Smooth muscle cell (in vitro differentiated cells): ENCODE measurements around the gene TNIK. TPM values are rescaled to one million over a fixed set of nuclear protein-coding genes. Genes with fewer than 3 reads are reported as not detected.

ENCODE experiments used
- DNase-seq: peaks from one replicate; lab custom pipeline; 2025; ENCODE audit not compliant: unreplicated experiment; lab: John Stamatoyannopoulos, UW
- H2AFZ ChIP-seq: fragments of 200-600 bp; sonication (generic); 2 replicates; pipeline ENCODE4 v1.6.0; 2016; ENCODE audit warnings: antibody characterized with exemption, low read depth, mild to moderate bottlenecking
- H3F3A ChIP-seq: fragments of 200-600 bp; sonication (generic); 2 replicates; pipeline ENCODE4 v1.6.0; 2017; ENCODE audit warnings: antibody characterized with exemption, low read depth
- H3K27ac ChIP-seq: fragments of 200-600 bp; sonication (generic); 2 replicates; pipeline ENCODE4 v1.5.1; 2016; ENCODE audit warnings: low read depth, mild to moderate bottlenecking
- H3K27me3 ChIP-seq: fragments of 200-600 bp; sonication (generic); 2 replicates; pipeline ENCODE4 v1.6.1; 2016; ENCODE audit warnings: low read depth, mild to moderate bottlenecking
- H3K36me3 ChIP-seq: fragments of 200-600 bp; sonication (generic); 2 replicates; pipeline ENCODE4 v1.5.1; 2016; ENCODE audit warnings: low read depth
- H3K4me1 ChIP-seq: fragments of 200-600 bp; sonication (generic); 2 replicates; pipeline ENCODE4 v1.5.1; 2016; ENCODE audit warnings: low read depth
- H3K4me2 ChIP-seq: fragments of 200-600 bp; sonication (generic); 2 replicates; pipeline ENCODE4 v1.6.0; 2016; ENCODE audit warnings: mild to moderate bottlenecking
- H3K4me3 ChIP-seq: fragments of 200-600 bp; sonication (generic); 2 replicates; pipeline ENCODE4 v1.5.1; 2016; ENCODE audit warnings: mild to moderate bottlenecking
- H3K79me2 ChIP-seq: fragments of 200-600 bp; sonication (generic); 2 replicates; pipeline ENCODE4 v1.6.0; 2016; ENCODE audit warnings: low read depth, mild to moderate bottlenecking
- H3K9ac ChIP-seq: fragments of 200-600 bp; sonication (generic); 2 replicates; pipeline ENCODE4 v1.6.0; 2016; ENCODE audit warnings: low read depth
- H3K9me3 ChIP-seq: fragments of 200-600 bp; sonication (generic); replicated peaks from 2 replicates; pipeline ENCODE4 v1.5.1; 2016; ENCODE audit warnings: low read depth
- H4K20me1 ChIP-seq: fragments of 200-600 bp; sonication (generic); 2 replicates; pipeline ENCODE4 v1.6.0; 2016; ENCODE audit warnings: low read depth
- WGBS: methylation state at CpG from one replicate; pipeline ENCODE4 v1.1.7; 2016; ENCODE audit warnings: low lambda C conversion rate; 5-methylcytosine and 5-hydroxymethylcytosine counted together
- polyA plus RNA-seq: library from polyadenylated mRNA; unstranded; fragments of >200 nt; fragmentation: Nextera tagmentation; extraction: Ambion mirVana; gene quantifications from 2 replicates; pipeline ENCODE4 v1.2.1, GENCODE V29; 2016
- total RNA-seq: library from RNA; depleted of rRNA; stranded (reverse); fragments of >200 nt; gene quantifications from 2 replicates; pipeline ENCODE4 v1.2.3, GENCODE V29; 2014
- TF ChIP-seq, protein P1 (sequence below): fragments of 200-600 bp; sonication (generic); IDR thresholded peaks from 2 replicates; pipeline ENCODE4 v1.5.1; 2017; ENCODE audit warnings: borderline replicate concordance, mild to moderate bottlenecking, antibody characterized with exemption; ENCODE audit not compliant: insufficient read depth, poor library complexity, severe bottlenecking

Gene TNIK
- total and polyA plus RNA-seq, 2 experiments from 2014 or later, result 10.4 to 12.5 TPM

DNA sequence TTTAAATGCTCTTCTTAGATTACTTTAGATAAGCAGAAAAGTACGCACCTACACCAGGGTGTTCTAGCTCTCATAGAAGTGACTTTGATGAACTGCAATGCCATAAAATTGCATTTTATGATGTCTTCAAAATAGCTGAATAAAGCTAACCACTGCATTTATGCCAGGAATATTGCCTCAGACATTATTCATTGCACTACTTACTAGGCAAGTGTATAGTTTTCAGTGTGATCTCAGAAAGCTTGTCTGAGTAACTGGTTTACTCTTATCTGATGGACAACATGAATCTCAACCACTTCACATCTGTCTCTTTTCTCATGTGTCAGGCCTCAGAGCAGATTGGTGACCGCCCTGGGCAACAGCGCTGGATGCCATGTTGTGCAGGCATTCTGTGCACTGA lies 314.4 kb downstream of the TNIK start:
- Histone ChIP-seq H3K4me2 (no peak overlapping the region), H2AFZ (no peak overlapping the region), H3K27ac (no peak overlapping the region), H3K9me3 (no peaks in the 10 kb centered on the region), H3K79me2 (no peaks in the 10 kb centered on the region), H3K4me1 (no peaks in the 10 kb centered on the region), H3K9ac (no peak overlapping the region), H3K4me3 (no peak overlapping the region), H3K27me3 (no peaks in the 10 kb centered on the region), H4K20me1 (no peaks in the 10 kb centered on the region), H3F3A (no peaks in the 10 kb centered on the region), H3K36me3 (no peaks in the 10 kb centered on the region)
- TF ChIP-seq, protein P1, sequence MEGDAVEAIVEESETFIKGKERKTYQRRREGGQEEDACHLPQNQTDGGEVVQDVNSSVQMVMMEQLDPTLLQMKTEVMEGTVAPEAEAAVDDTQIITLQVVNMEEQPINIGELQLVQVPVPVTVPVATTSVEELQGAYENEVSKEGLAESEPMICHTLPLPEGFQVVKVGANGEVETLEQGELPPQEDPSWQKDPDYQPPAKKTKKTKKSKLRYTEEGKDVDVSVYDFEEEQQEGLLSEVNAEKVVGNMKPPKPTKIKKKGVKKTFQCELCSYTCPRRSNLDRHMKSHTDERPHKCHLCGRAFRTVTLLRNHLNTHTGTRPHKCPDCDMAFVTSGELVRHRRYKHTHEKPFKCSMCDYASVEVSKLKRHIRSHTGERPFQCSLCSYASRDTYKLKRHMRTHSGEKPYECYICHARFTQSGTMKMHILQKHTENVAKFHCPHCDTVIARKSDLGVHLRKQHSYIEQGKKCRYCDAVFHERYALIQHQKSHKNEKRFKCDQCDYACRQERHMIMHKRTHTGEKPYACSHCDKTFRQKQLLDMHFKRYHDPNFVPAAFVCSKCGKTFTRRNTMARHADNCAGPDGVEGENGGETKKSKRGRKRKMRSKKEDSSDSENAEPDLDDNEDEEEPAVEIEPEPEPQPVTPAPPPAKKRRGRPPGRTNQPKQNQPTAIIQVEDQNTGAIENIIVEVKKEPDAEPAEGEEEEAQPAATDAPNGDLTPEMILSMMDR, result no peak
- no peak for DNase-seq
- 88% methylated on average over 3 of the region's 3 CpGs for WGBS

DNA sequence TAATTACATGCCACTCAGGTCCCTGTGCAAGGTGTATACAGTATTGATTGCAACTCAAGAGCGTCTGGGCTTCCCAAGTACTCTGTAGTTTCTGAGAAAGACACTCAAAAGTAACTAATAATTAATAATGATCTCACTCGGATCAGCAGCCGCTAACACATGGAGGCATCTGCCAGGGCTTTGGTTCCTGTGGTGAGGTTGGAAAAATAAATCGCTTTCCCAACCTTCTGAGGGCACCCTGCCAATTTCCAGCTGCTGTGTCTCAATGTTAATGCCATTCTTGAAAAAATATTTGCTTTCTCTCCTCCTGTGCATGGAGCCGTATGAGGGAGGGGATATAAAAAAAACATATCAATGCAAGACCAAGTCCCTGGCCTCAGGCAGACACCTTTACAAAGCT lies 317.2 kb downstream of the TNIK start:
- WGBS, result 94% methylated on average over 5 of the region's 5 CpGs
- no peaks in the 10 kb centered on the region for H3F3A ChIP-seq
- no peak for DNase-seq

DNA sequence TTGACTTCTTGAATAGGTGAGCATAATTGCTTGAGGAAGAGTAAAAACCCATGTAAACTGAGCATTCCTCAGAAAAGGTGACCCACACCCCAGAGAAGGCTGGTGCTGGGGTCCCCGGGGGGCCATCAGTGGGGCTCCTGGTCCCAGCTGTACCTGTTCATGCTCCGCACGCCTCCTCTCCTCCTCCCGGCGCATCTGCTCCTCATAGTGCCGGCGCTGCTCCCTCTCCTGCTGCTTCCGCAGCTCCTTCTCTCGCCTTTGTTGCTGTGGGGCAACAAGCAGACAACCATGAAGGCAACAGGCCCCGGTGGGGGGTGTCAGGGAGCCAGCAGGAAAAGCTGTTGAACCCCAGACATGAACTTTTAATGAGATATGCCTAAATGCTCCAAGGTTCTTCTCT lies 320.0 kb downstream of the TNIK start:
- Histone ChIP-seq H4K20me1 (no peaks in the 10 kb centered on the region), H3K4me2 (no peak overlapping the region), H3K9me3 (no peaks in the 10 kb centered on the region), H3K9ac (no peak overlapping the region), H3K4me1 (no peaks in the 10 kb centered on the region), H3F3A (no peaks in the 10 kb centered on the region), H3K27ac (no peak overlapping the region), H2AFZ (no peak overlapping the region), H3K4me3 (no peak overlapping the region), H3K36me3 (no peaks in the 10 kb centered on the region), H3K79me2 (no peaks in the 10 kb centered on the region), H3K27me3 (no peaks in the 10 kb centered on the region)
- no peak for DNase-seq
- TF ChIP-seq, protein P1, result no peak
- 95% methylated on average over 10 of the region's 10 CpGs for WGBS

More for the DNA sequence above, 317.2 kb downstream of the TNIK start:
- H3K4me3 ChIP-seq, result no peak overlapping the region
- H3K4me2 ChIP-seq, result no peak overlapping the region
- no peaks in the 10 kb centered on the region for H3K36me3 ChIP-seq
- H3K79me2 ChIP-seq, result no peaks in the 10 kb centered on the region
- H3K9ac ChIP-seq, result no peak overlapping the region
- no peaks in the 10 kb centered on the region for H3K27me3 ChIP-seq
- TF ChIP-seq, protein P1, result no peak
- H3K4me1 ChIP-seq, result no peaks in the 10 kb centered on the region
- no peak overlapping the region for H3K27ac ChIP-seq
- no peaks in the 10 kb centered on the region for H3K9me3 ChIP-seq
- H4K20me1 ChIP-seq, result no peaks in the 10 kb centered on the region
- H2AFZ ChIP-seq, result no peak overlapping the region

DNA sequence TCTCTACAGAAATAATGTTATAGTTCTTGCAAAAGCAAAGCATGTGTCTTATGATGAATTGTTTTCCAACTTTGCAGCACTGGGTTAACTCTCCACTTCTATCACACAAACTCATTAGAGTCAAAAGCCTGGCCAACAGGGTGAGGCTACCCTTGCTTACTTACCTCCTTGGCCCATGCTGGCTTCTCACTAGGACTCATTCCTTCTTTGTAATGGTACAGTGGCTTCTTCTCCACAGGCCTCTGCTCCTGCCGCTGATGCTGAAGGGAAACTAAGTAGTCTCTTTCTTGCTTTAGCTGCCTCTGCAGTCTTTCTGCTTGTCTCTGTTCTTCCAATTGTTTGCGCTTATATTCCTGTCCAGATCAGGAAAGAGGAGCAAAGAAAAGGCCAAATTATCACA lies 322.2 kb downstream of the TNIK start:
- H3K4me1 ChIP-seq, result peaks cover 7% of the 10 kb centered on the region
- H3K9me3 ChIP-seq, result no peaks in the 10 kb centered on the region
- no peaks in the 10 kb centered on the region for H3K36me3 ChIP-seq
- no peak overlapping the region for H3K4me3 ChIP-seq
- H3K79me2 ChIP-seq, result no peaks in the 10 kb centered on the region
- H3F3A ChIP-seq, result peaks cover 5% of the 10 kb centered on the region
- H4K20me1 ChIP-seq, result no peaks in the 10 kb centered on the region
- H2AFZ ChIP-seq, result no peak overlapping the region
- WGBS, result 99% methylated on average over 2 of the region's 2 CpGs
- TF ChIP-seq, protein P1, result no peak
- H3K4me2 ChIP-seq, result no peak overlapping the region
- H3K27ac ChIP-seq, result no peak overlapping the region
- no peak for DNase-seq
- H3K27me3 ChIP-seq, result no peaks in the 10 kb centered on the region
- H3K9ac ChIP-seq, result no peak overlapping the region
